Measurements from ENCODE around the gene RAB44.

Gene RAB44

DNA sequence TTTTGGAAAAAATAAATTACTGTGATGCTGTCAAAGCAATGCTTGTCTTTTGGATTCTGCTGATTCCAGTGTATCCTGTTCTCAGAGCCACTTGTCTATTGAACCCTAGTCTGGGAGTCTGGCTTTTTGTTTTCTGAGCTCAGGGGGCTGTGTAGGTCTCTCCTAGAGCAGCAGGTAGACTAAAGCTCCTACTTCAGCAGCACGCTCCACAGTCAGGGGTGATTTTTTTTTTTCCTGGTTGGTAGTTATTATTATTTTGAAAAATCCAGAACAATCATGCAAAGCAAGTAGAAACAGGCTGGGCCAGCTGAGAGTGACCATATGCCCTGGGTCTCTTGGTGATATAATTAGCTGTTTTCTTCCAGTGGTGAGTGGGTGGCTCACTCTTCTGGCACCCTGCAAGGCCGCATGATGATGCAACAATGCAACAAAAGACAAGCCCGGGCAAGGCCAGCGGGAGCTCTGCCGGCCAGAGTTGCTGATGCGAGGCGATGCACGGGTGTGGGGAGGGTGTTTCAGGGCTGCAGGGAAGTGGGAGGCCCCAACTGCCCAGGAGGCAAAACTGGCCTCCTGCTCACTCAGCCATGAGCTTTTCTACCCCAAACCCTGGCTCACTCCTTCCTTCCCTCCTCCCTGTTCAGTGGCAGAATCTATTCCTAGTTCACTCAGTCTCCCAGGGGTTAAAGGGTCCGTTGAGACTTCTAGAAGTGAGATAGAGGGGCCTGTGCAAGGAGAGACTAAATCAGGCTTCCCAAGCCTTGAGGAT, 30.6 kb upstream of the RAB44 start:
- peak in 47 of 56 donors; percentile 7 to 82 (median 54) for DNase-seq

DNA sequence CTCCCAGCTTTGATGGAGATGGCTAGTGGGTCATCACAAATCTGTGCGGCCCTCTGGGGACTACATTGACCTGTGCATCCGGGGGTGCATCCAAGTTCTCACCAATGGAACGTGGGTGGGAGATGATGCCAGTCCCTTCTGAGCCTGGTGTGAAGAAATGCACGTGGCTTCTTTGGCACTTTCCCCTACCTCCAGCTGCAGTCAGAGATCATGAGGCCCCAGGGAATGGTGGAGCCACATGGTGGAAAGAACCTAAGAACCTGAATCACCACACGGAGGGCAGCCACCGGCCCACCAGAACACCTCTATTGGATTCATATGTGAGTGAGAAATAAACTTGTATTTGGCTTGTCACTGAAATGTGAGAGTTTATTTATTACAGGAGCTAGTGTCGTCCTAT, 29.0 kb upstream of the RAB44 start:
- no peak for DNase-seq

DNA sequence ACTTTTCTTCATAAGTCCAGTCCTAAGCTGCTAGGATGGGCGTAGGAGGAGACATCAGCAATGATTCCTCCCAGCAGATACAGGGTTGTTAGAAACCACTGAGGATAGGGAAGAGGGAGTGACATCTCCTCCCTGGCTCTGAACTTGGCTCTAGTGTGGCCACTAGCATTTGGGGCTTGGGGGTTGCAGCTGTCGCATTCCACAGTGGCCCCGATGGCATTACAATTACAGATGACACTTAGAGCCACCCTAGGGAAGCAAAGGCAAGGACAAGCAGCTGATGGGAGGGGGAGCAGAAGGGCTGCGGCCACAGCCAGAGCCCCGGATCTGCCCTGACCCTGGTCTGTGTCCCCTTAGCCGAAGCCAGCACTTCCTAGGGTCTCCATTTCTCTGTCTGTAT, 28.6 kb upstream of the RAB44 start:
- DNase-seq: no peak

DNA sequence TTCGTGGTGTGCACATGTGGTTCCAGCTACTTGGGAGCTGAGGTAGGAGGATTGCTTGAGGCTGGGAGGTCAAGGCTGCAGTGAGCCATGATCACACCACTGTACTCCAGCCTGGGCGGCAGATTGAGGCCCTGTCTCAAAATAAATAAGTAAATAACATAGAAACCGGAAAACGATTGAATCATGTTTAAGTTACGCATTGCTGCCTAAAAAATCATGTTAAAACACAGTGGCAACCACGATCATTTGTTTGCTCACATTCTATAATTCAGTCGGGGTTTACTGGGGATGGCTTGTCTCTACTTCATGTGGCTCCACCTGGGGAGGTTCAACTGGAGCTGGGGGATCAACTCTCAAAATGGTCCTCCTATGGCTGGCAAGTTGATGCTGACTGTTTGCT, 27.4 kb upstream of the RAB44 start:
- no peak for DNase-seq

- no peak for DNase-seq
Measured at GRCh38 chr6:36671687-36672375, 25.8 kb upstream of the RAB44 start.

DNA sequence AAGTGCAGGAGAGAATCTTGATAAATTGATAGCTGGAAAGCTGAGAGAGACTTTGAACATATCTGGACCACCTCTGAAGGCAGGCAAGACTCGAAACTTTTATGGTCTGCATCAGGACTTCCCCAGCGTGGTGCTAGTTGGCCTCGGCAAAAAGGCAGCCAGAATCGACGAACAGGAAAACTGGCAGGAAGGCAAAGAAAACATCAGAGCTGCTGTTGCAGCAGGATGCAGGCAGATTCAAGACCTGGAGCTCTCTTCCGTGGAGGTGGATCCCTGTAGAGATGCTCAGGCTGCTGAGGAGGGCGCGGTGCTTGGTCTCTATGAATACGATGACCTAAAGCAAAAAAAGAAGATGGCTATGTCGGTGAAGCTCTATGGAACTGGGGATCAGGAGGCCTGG, 23.7 kb upstream of the RAB44 start:
- no peak for DNase-seq

GRCh38 chr6:36674942-36675341, 22.7 kb upstream of the RAB44 start:
- DNase-seq: no peak

DNA sequence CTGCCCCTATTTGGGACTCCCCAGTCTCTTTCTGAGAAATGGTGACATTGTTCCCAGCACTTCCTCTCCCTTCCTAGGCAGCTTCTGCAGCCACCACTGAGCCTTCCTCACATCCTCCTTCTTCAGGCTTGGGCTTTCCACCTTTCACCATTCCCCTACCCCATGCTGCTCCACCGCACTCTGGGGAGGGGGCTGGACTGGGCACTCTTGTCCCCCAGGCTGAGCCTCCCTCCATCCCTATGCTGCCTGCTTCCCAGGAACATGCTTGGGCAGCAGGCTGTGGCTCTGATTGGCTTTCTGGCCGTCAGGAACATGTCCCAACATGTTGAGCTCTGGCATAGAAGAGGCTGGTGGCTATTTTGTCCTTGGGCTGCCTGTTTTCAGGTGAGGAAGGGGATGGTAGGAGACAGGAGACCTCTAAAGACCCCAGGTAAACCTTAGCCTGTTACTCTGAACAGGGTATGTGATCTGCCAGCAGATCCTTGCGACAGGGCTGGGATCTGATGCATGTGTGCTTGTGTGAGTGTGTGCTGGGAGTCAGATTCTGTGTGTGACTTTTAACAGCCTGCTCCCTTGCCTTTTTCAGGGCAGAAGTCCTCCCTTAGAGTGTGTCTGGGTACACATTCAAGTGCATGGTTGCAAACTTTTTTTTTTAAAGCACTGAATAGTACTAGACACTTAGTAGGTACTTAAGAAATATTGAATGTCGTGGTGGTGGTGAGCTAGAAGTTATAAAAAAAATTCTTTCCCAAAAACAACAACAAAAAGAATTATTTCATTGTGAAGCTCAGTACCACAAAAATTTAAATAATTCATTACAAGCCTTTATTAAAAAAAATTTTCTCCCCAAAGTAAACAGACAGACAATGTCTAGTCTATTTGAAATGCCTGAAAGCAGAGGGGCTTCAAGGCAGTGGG, 21.2 kb upstream of the RAB44 start:
- no peak for DNase-seq

DNA sequence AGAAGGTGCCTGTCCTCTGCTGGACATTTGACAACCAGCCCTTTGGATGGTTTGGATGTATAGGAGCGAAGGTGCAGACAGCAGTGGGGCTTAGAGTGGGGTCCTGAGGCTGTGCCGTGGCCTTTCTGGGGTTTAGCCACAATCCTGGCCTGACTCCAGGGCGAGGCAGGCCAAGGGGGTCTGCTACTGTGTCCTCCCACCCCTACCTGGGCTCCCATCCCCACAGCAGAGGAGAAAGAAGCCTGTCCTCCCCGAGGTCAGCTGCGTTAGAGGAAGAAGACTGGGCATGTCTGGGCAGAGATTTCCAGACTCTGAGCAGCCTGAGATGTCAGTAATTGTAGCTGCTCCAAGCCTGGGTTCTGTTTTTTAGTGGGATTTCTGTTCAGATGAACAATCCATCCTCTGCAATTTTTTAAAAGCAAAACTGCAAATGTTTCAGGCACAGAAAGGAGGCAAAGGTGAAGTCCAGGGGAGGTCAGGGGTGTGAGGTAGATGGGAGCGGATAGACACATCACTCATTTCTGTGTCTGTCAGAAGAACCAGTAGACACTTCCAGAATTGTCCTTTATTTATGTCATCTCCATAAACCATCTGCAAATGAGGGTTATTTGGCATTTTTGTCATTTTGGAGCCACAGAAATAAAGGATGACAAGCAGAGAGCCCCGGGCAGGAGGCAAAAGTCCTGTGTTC, 20.4 kb upstream of the RAB44 start:
- DNase-seq: peak in 1 of 56 donors; percentile 19

- no peak for DNase-seq
Measured at GRCh38 chr6:36677753-36678487, 19.7 kb upstream of the RAB44 start.

GRCh38 chr6:36678488-36679042, 19.1 kb upstream of the RAB44 start, which contains the start of gene CDKN1A:
Gene CDKN1A, plus strand, starts transcription at chr6:36678714. Its CDS starts 5,388 bp downstream, at chr6:36684102.
- DNase-seq: peak in 48 of 56 donors; percentile 20 to 84 (median 64)

DNA sequence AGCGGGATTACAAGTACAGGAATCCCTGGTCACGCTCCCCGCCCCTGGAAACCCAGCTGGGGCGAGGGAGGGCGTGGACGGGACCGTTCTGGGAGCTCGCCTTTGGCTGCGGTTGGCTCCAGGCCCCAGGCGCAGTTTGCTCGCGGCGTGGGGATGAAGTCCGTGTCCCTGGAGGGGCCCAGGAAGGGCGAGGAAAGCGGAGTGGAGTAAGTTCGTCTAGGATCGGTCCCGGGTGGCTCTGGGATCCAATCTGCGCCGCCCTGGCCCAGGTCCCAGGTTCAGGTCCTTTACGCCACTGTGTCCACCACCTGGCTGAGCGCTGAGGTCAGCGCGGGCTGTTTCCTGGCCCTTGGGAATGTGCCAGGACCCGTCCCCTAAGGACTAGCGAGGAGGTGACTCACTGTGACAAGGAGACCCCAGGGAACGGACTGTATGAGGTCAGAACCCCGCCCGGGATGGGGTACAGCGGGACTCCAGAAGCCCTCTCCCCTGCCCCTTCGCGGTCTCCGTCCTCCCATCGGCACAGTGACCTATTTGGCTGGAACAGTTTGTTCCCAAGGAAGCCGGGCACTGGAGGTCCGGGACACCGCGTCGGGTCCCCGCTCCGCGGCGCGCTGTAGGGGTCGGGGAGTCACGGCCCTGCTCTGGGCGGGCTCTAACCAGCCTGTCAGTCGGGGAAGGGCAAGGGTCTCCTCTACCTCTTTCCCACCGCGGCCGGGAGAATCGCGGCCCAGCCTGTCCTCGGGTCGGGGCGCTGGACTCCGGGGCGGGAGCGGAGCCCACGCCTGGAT, 18.4 kb upstream of the RAB44 start:
- peak in 19 of 56 donors; percentile 10 to 57 (median 36) for DNase-seq

GRCh38 chr6:36682328-36683144, 15.1 kb upstream of the RAB44 start:
- no peak for DNase-seq

DNA sequence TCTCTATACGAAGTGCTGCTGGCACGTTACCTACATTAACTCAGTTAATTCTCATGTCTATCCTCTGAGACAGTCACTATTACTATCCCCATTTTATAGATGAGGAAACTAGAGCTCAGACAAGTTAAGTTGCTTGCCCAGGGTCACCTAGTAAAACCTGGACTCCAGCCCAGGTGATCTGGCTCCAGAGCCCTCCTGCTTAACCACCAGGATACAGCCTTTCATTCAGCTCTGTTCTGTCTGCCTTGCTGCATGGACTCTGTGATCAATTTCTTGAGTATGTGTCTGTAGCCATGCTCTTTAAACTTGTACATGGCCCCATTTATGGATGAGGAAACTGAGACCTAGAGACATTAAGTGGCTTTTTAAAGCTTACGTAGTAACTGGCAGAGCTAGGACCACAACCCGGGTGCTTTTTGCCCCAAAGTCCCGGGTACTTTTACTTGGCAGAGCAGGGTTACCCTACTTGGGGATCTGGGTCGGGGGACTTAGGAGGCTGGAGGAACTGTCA, 14.4 kb upstream of the RAB44 start:
- DNase-seq: no peak

DNA sequence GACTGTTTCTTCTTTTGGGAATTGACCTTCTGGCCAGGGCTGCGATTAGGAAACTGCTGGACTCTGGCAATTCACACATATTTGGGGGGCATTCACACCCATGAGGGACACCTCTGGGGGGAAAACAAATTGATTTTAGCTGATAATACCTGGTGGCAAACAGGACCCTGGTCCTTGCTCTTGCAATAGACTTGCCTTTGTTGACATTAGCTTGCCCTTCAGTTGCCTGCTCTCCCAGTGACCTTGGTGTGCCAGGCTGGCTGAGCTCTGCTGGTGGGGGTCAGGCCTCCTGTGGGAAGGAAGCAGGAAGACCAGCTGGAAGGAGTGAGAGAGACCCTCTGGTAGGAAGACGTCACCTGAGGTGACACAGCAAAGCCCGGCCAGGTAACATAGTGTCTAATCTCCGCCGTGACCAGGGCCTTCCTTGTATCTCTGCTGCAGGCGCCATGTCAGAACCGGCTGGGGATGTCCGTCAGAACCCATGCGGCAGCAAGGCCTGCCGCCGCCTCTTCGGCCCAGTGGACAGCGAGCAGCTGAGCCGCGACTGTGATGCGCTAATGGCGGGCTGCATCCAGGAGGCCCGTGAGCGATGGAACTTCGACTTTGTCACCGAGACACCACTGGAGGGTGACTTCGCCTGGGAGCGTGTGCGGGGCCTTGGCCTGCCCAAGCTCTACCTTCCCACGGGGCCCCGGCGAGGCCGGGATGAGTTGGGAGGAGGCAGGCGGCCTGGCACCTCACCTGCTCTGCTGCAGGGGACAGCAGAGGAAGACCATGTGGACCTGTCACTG, 13.8 kb upstream of the RAB44 start:
- DNase-seq: no peak

DNA sequence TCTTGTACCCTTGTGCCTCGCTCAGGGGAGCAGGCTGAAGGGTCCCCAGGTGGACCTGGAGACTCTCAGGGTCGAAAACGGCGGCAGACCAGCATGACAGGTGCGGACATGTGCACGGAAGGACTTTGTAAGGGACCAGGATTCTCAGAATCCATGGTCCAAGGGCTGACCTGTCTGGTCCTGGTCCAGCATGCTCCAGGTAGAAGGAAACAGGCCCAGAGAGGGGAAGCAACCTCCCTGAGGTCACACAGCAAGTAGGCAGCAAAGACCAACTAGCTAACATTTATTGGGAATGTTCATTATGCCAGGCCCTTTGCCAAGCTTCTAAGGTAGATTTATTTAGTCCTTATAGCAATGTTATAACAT, 13.2 kb upstream of the RAB44 start:
- no peak for DNase-seq

All from amygdala (tissue), 56 donors.